HG03097 (cell line): ENCODE measurements around the gene NEK7.

ENCODE experiments used
- ATAC-seq: cut with Tn5 transposase; IDR thresholded peaks from one replicate; pipeline ENCODE4 v1.9.1; 2021; ENCODE audit not compliant: unreplicated experiment, low FRiP score

NEK7 gene

DNA sequence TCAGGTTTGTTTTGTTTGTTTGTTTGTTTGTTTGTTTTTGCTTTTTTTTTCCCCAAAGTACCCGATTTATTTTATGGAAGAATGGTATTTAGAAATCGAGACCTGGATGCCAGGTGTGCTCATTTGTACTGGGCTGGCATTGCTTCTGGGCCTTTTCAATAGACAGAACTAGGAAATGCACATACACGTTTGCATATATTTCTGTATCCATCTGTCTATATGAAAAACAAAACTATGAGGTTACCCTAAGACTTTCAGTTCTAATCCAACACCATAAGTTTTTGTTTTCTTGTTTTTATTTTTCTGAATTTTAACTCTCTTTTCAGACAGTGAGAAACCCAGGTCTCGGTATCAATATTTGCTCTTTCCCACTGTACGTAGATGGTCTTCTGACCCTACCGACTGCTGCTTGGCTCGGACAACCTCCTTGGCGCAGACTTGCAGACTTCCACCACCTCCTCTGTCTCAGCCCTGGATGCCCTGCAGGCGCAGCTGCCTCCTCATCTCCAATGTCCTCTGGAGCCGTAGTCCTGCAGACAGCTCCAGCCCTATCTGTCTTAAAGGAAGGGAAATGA lies 171.7 kb downstream of the NEK7 start:
- ATAC-seq, result no peak

DNA sequence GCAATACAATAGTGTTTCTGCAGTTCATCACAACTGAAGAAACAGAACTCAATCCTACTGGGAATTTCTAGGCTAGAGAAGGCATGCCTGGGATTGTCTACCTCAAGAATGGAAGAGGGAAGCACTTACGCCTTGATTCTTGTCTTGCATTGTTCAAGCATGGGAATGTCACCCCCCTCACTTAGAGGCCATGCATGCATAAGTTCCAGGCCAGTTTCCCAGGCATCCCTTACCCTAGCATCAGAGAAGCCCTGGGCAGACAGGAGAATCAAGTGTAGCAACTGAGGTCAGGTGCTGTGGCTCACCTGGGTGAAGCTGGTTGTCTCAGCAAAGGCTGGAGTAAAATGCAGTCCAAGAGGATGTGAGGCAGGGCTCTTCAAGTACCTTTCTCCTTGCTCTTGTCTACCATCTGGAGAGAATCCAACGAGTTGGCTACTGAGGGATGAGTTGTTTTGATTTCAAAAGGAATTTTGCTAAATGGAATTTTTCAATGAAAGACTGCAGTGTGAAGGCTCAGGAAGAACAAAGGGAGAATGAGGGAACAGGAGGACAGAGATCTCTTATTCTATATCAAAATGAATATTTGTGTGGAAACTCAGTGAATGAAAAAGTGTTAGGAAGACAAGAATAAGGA lies 174.3 kb downstream of the NEK7 start:
- no peak for ATAC-seq

DNA sequence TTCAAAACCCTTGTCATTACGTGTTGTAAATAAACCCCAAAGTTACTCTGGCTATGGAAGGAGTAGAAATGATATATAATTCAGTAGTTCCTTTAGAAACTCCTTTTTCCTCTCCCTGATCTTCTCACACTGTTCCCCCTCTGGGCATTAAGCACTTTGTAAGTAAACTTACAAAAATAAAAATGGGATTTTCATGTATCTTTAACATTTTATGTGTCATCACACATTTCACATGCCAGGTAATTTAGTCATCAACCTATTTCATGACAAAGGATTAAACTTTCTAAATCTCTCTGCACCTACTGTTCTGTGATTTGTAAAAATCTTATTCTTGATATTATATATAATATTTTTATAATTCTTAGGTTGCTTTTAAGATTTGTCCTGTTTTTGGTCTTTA lies 176.9 kb downstream of the NEK7 start:
- no peak for ATAC-seq

DNA sequence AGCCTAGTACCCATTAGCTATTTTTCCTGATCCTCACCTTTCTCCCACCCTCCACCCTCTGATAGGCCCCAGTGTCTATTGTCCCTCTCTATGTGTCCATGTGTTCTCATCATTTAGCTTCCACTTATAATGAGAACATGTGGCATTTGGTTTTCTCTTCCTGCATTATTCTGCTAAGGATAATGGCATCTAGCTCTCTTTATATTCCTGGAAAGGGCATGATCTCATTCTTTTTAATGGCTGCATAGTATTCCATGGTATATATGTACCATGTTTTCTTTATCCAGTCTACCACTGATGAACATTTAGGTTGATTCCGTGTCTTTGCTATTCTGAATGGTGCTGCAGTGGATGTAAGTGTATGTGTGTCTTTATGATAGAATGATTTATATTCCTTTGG lies 178.9 kb downstream of the NEK7 start:
- no peak for ATAC-seq

DNA sequence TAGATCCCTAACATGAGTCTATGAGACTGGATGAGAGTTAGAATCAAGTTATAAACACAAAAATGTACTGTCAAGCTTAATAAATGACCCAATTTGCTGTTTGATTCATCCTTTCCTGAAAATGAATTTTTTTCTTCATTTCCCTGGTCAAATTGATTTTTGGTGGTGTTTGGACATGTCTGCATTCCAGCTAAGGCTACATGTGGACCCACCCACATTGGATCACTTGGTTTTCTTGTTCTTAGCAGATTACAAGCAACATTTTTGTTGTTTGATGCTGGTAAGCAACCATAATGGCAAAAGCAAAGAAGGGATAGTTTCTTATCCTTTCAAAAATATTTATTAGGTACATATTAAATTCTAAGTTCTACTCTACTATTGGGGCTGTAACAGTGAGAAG lies 181.1 kb downstream of the NEK7 start:
- no peak for ATAC-seq

- ATAC-seq, result no peak
Observed at GRCh38 chr1:198340139-198340538, 183.3 kb downstream of the NEK7 start.

DNA sequence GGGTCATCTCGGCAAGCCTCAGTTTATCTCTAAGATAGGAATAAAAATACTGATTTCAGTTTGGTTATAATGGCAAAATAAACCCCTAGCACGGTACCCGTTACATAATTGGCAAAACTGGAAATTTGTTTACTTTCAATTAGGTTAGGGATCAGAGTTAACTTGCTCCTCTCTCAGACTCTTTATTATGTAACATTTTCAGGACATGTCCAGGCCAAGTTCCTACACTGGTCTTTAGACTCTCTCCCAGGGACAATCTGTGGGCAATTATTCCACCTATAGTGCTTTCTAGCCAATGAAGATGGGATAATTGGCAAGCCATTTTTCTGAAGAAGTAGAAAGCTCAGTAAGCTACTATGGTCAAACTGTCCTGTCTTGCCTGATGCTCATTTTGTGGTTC lies 189.4 kb downstream of the NEK7 start:
- no peak for ATAC-seq

DNA sequence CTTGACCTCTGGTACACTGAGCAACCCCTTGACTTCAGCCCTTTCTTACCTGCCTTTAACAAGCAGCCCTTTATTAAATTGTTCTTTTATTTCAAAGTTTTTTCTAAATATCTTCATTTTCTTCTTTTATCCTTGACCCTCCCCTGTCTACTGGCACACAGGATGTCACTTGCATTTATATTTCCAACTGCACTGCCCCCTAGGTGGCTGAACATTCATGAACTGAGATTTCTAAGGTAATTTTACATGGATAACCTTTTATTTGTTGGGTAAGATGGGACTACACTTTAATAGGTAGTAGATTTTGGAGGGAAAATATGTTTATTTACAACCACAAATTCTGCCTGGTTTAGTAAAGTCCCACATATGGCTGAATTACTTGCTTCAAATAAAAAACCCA lies 193.7 kb downstream of the NEK7 start:
- no peak for ATAC-seq

DNA sequence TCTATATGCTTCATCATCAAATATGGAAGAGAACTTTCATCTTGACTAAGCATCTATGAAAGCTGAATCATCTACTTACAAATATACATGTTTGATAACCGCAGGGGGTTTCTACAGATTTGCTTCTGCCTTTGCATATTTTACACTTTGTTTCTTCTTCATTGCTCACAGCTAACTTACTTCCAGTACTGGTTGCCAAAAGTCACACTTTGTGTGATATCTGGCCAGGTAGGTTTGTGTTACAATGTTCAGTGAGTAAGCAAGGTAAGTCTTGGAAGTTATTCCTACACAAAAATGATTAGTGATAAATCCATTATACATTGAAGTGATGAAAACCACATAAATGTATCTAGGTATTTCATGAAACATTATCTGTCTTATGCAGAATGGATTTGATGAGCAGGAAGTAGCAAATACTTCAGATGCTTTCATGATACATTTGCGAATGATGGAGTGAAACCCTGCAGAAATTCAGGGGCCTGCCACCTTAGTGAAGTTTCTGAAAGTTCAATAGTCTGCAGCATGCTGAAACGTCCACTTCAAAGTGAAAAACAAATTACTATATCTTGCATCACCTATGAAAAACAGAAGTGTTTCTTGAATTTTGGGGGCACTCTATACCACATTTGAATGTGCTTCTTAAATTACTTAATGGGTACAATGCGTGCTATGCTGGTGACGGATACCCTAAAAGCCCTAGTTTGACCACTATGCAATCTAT lies 196.3 kb downstream of the NEK7 start:
- ATAC-seq, result peak; percentile 57

GRCh38 chr1:198357937-198358336 lies 201.1 kb downstream of the NEK7 start:
- ATAC-seq, result no peak

DNA sequence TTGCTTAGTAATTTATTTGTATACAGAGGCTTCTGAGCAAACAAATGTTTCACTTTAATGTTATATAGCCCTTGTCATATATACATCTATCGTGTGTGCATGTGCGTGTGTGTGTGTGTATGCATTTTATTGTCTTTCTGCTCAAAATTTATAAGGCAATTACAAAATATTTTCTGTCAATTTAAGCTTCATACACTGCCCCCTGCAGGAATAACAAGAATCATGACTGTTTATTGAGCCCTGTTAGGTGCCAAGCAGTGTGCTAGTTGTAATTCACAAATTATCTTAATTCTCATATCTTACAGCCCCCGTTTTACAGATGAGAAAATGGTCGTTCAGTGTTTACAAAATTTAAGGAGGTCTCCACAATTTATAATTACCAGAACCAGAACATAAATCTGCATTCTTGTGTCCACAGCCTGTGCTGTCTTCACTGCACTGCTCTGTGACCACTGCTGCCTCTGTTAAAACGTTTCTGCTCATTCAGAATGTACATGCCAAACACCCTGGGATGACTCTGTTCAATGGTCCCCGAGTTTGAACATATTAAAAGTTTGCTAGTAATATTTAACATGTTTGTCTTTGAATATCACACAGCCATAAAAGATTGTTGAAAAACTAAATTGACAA lies 202.3 kb downstream of the NEK7 start:
- ATAC-seq, result no peak

- ATAC-seq, result no peak
Observed at GRCh38 chr1:198360208-198360729, 203.5 kb downstream of the NEK7 start.

DNA sequence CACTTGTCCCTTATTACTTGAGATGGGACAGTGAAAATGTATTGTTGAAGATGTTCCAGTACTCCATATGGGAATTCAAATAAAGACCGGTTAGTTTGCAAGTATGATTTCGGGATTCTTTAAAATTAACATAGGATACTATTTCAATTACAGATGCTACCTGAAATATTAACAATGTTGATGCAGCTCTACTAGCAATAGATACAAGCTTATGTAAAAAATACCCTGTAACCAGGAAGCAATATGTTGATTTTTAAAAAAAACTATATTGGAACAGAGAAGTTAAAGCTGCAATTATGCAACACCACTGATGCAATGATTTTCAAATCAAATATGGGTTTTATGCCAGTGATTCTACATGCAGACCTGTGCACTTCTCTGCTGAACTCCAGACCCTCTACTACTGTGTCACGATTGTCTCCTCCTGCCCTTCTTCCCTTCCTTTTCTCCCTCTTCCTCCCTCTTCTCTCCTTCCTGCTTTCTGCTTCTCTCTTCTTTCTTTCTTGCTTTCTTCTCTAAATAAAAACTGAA lies 204.5 kb downstream of the NEK7 start:
- ATAC-seq, result no peak

DNA sequence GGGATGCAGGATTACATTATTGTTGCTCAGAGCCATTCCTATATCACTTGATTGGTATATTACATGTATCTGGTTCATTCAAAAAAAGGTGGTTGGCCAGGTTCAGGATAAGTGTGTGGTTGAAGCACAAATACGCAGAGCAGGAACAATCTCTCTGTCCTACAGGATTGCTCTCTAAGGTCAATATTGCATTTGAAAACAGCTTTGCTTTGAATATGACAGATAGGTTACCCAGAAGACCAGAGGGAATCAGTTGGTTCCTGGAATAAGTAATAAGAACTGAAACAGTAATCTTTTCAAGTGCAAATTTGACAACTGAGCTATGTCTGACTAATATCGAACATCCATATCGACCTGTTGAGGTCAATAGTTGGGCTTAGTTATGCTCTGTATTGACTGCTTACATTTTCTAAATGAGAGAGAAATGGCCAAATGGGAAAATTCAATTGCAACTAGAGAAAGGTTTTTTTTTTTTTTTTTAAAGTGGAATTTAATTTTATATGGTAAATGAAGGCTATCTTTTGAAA lies 206.9 kb downstream of the NEK7 start:
- ATAC-seq, result no peak

- ATAC-seq, result no peak
Observed at GRCh38 chr1:198364471-198364870, 207.7 kb downstream of the NEK7 start.

DNA sequence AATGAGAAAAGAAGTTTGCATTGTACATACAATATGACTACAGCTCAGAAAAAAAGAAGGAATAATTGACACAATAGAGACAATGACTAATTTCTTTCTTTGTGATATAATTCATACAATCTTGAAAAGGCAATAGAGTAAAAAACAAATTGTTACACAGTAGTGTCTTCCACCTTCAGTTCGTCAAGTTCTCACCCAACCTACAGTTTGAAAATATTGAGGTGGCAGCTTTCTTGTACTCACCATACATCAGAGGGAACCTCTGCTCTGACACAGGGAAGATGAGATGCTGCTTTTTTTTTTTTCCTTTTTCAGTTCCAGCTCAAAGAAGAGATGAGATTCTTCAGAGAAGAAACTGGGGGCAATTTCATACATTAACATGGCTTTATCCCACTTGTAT lies 210.5 kb downstream of the NEK7 start:
- ATAC-seq, result no peak

DNA sequence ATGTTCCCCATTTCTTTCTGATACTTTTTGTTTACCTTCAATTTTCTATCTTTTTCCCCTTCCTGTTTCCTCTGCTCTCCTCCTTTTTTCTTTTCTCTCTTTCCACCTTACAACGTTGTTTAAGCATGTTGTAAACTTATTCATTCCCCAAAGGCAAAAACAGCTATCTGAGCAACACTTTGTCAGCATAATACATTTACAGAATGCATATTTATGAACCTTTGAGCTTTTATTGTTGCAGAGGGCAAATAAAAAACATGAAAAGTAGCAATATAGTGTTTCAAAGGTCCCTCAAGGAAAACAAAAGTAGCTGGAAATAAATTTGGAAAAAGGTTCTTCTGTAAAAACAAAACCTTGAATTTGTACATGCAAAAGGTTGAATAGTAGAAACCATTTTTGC lies 214.2 kb downstream of the NEK7 start:
- no peak for ATAC-seq
